ENCODE data around the gene DCLRE1B.
A peak's percentile ranks its signal among the peaks of the same experiment; 100 is the strongest.

The DCLRE1B gene

DNA sequence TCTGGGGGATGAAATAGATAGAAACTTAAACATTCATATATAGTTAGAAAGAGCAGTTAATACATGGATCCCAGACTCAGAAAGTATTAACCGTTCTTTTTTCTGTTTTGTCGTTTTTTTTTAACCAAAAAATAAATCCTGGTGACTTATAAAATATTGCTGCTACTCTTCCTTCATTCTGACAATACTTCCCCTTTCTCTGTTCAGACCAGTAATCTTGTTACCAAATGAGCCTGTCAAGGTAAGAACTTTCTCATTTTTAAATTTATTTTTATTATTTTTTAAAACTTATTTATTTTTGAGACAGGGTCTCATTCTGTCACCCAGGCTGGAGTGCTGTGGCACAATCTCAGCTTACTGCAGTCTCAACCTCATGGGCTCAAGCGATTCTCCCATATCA, 47.4 kb upstream of the DCLRE1B start:
- H2AFZ ChIP-seq (ENCODE audit: low read length), result no peak overlapping the region
- no peaks in the 10 kb centered on the region for H4K20me1 ChIP-seq (ENCODE audit: insufficient read depth, low read length)
- H3K27me3 ChIP-seq (ENCODE audit: insufficient read depth, low read length), result no peaks in the 10 kb centered on the region
- peak overlapping the region; percentile 72 for H3K27ac ChIP-seq (ENCODE audit: low read depth, low read length, poor library complexity, severe bottlenecking)
- no peak overlapping the region for H3K4me2 ChIP-seq (ENCODE audit: low read length)
- H3F3A ChIP-seq (ENCODE audit: insufficient read depth, low read length), result no peaks in the 10 kb centered on the region
- no peaks in the 10 kb centered on the region for H3K9me3 ChIP-seq (ENCODE audit: low read length)
- H3K36me3 ChIP-seq (ENCODE audit: insufficient read depth, low read length), result peaks cover 53% of the 10 kb centered on the region
- peaks cover 11% of the 10 kb centered on the region; the same call in 1 of the 2 replicates for H3K79me2 ChIP-seq (ENCODE audit: insufficient read depth, low read length)
- TF ChIP-seq, protein P1, sequence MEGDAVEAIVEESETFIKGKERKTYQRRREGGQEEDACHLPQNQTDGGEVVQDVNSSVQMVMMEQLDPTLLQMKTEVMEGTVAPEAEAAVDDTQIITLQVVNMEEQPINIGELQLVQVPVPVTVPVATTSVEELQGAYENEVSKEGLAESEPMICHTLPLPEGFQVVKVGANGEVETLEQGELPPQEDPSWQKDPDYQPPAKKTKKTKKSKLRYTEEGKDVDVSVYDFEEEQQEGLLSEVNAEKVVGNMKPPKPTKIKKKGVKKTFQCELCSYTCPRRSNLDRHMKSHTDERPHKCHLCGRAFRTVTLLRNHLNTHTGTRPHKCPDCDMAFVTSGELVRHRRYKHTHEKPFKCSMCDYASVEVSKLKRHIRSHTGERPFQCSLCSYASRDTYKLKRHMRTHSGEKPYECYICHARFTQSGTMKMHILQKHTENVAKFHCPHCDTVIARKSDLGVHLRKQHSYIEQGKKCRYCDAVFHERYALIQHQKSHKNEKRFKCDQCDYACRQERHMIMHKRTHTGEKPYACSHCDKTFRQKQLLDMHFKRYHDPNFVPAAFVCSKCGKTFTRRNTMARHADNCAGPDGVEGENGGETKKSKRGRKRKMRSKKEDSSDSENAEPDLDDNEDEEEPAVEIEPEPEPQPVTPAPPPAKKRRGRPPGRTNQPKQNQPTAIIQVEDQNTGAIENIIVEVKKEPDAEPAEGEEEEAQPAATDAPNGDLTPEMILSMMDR (IDR thresholded peaks at IDR 0.05; ENCODE audit: low read length), result no peak
- no peak for TF ChIP-seq EZH2 (IDR thresholded peaks at IDR 0.05; ENCODE audit: borderline replicate concordance, low read length)
- peaks cover 48% of the 10 kb centered on the region for H3K4me1 ChIP-seq (ENCODE audit: insufficient read depth, low read length, severe bottlenecking)
- H3K4me3 ChIP-seq (ENCODE audit: low read depth, low read length, poor library complexity, severe bottlenecking), result no peak overlapping the region
- H3K9ac ChIP-seq (ENCODE audit: low read length), result no peak overlapping the region
- H3K9me2 ChIP-seq (ENCODE audit: low read depth, low read length), result no peaks in the 10 kb centered on the region

DNA sequence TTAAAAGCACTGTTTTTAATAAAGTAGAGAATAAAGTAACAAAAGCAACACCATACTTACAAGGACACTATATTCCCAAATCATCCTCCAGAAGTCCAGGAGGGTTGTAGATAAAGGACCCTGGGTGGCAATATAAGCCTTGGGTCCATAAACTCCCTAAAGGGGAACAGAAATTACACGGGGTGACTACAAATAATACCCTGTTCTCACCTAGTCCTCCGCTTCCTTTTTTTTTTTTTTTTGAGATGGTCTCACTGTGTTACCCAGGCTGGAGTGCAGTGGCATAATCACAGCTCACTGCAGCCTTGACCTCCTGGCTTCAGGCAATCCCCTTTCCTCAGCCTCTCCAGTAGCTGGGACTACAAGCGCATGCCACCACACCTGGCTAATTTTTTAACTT, 46.7 kb upstream of the DCLRE1B start:
- Histone ChIP-seq H3K9ac (ENCODE audit: low read length) (no peak overlapping the region), H3K9me3 (ENCODE audit: low read length) (no peaks in the 10 kb centered on the region), H2AFZ (ENCODE audit: low read length) (no peak overlapping the region), H3F3A (ENCODE audit: insufficient read depth, low read length) (no peaks in the 10 kb centered on the region), H3K4me3 (ENCODE audit: low read depth, low read length, poor library complexity, severe bottlenecking) (no peak overlapping the region), H4K20me1 (ENCODE audit: insufficient read depth, low read length) (no peaks in the 10 kb centered on the region), H3K27me3 (ENCODE audit: insufficient read depth, low read length) (no peaks in the 10 kb centered on the region), H3K9me2 (ENCODE audit: low read depth, low read length) (no peaks in the 10 kb centered on the region), H3K4me2 (ENCODE audit: low read length) (no peak overlapping the region), H3K79me2 (ENCODE audit: insufficient read depth, low read length) (peaks cover 12% of the 10 kb centered on the region; the same call in 1 of the 2 replicates), H3K27ac (ENCODE audit: low read depth, low read length, poor library complexity, severe bottlenecking) (peak overlapping the region; percentile 72), H3K36me3 (ENCODE audit: insufficient read depth, low read length) (peaks cover 59% of the 10 kb centered on the region), H3K4me1 (ENCODE audit: insufficient read depth, low read length, severe bottlenecking) (peaks cover 51% of the 10 kb centered on the region)
- TF ChIP-seq, protein P1 (IDR thresholded peaks at IDR 0.05; ENCODE audit: low read length), result no peak
- no peak for TF ChIP-seq EZH2 (IDR thresholded peaks at IDR 0.05; ENCODE audit: borderline replicate concordance, low read length)

DNA sequence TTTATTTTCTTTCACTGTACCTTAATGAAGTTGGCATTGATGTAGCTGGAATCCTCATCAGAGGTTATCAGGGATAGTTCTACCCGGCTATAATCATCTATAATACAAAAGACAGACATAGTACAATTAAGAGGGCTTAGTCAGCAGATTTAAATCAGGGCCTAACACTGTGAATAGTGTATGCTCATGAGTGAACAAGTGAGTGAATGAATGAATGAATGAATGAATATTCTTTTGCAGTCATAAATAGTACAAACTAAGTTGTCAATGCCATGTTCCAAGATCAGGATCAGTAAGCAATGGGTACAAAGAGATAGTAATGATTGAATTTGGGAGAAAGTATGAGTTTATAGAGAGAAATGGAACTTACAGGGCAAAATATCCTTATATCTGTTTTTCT, 46.1 kb upstream of the DCLRE1B start:
- H3K9ac ChIP-seq (ENCODE audit: low read length), result no peak overlapping the region; the same call in 1 of the 2 replicates
- H3K79me2 ChIP-seq (ENCODE audit: insufficient read depth, low read length), result peaks cover 12% of the 10 kb centered on the region; the same call in 1 of the 2 replicates
- H3K4me2 ChIP-seq (ENCODE audit: low read length), result peak overlapping the region; percentile 55
- no peaks in the 10 kb centered on the region for H3K27me3 ChIP-seq (ENCODE audit: insufficient read depth, low read length)
- peaks cover 51% of the 10 kb centered on the region for H3K4me1 ChIP-seq (ENCODE audit: insufficient read depth, low read length, severe bottlenecking)
- H3F3A ChIP-seq (ENCODE audit: insufficient read depth, low read length), result no peaks in the 10 kb centered on the region
- no peaks in the 10 kb centered on the region for H3K9me2 ChIP-seq (ENCODE audit: low read depth, low read length)
- TF ChIP-seq, protein P1 (IDR thresholded peaks at IDR 0.05; ENCODE audit: low read length), result no peak
- no peak for TF ChIP-seq EZH2 (IDR thresholded peaks at IDR 0.05; ENCODE audit: borderline replicate concordance, low read length)
- H2AFZ ChIP-seq (ENCODE audit: low read length), result no peak overlapping the region
- H3K36me3 ChIP-seq (ENCODE audit: insufficient read depth, low read length), result peaks cover 61% of the 10 kb centered on the region
- H4K20me1 ChIP-seq (ENCODE audit: insufficient read depth, low read length), result no peaks in the 10 kb centered on the region
- peak overlapping the region; percentile 72 for H3K27ac ChIP-seq (ENCODE audit: low read depth, low read length, poor library complexity, severe bottlenecking)
- H3K9me3 ChIP-seq (ENCODE audit: low read length), result no peaks in the 10 kb centered on the region
- no peak overlapping the region for H3K4me3 ChIP-seq (ENCODE audit: low read depth, low read length, poor library complexity, severe bottlenecking)
